GM21360 (cell line): ENCODE measurements around the gene KRT71.
"Not testable (repeated sequence)": the region's sequence is repeated elsewhere in the genome, so short reads cannot be mapped to it uniquely, and the experiment has no call there.

Experiments
- ATAC-seq: cut with Tn5 transposase; IDR thresholded peaks from one replicate; pipeline ENCODE4 v1.9.1; 2021; ENCODE audit warnings: mild to moderate bottlenecking, moderate library complexity; ENCODE audit not compliant: unreplicated experiment

Gene KRT71

GRCh38 chr12:52522346-52523011, 30.5 kb downstream of the KRT71 start:
- ATAC-seq = no peak

DNA sequence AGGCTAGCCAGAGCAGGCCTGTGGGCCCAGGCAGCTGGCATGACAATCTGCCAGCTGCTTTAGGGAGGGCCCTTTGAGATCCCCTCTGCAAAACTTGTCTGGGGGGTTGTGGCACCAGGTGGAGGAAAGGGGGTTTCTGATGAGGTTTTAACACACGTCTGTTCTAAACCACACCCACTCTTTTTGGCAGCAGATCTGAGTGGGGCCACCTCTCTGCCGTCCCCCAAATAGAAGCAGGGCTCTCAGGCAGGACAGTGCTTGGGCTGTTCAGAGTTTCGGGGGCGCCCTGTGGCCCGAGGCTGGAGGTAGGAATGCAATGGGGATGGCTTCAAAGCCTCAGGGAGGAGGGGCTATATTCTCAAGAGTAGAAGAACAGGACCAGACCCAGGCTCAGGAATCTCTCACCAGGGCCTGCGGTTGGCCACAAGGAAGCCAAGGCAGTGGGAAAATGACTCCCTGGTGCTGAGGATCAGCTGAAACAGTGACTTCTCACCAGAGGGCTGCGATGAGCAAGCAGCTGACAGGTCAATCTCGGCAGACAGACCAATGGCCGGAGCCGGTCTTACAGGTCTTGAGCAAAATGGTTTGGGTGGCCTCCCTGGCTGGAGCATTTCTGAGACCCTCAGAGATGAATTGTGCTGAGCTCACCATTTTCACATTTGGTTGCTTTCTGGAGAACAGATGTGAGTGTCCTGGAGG, 31.2 kb downstream of the KRT71 start:
- ATAC-seq = no peak

- ATAC-seq = no peak
Observed at GRCh38 chr12:52521175-52521567, 31.8 kb downstream of the KRT71 start.

DNA sequence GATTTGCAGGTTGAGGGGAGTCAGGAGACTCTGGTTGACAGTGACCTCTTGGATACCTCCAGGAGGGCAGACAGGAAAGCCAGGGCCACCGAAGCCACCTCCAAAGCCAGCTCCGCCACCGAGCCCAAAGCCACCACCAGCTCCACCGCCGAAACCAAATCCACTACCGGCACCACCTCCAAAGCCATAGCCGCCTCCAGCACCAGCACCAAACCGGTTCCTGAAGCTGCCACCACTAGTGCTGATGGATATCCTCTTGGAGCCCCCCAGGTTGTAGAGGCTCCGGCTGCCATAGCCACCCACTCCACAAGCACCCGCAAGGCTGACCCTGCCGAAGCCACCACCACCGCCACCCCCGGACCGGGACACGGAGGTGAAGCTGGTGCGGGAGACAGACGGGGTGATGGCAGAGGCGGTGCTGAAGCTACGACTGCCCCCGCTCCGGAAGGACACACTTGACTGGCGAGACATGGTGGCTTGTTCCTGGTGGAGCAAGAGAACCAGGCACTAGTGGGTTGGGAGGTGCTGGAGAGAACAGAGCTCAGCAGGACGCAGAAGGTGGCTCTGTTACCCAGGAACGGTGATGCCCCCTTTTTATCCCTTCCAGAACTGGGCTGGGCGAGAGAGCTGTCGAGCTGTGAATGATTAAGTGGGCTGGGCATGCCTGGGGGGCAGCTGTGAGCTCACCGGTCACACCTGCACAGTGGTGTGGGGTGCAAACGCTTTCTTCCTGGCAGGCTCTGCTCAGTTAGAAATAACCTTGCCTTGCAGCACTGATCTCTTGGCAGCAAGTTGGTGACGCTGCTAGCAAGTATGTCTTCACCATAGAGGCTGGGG, 32.9 kb downstream of the KRT71 start, which contains the start of gene KRT5:
Gene KRT5, minus strand, starts transcription at position 569 of the 837 bp plus-strand sequence. Its CDS starts 98 bp downstream, at position 471.
- ATAC-seq = no peak

GRCh38 chr12:52519387-52519703, 33.6 kb downstream of the KRT71 start:
- ATAC-seq = no peak

DNA sequence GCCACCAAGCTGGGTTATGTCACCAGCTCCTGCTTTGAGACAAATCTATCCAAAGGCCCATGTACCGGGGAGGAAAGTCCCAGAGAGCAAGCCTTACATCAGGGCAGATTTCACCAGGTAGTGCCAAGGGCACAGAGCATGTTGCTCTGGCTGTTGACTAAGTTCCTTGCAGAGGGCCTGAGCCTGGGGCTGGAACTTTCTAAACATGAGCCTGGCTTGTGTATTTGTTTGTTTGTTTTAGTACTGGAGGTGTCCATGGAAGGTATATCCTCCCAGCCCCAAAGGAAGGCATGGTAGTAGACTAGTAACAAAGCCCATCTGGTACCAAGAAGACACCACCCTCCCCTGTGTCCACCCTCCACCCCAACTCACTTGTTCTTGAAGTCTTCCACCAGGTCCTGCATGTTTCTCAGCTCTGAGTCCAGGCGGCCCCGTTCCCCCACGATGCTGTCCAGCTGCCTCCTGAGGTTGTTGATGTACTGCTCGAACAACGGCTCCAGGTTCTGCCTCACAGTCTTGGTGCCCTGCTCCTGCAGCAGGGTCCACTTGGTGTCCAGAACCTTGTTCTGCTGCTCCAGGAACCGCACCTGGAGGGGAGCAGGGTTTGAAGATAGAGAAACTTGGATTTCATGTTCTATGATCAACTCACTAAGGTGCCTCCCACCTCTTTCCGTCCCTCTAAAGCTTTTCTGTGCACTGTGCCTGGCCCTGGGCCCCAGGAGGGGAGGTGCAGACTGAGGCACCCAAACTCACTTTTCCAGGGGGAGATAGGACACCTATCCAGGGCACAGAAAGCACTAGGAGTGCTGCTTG, 34.2 kb downstream of the KRT71 start:
- no peak for ATAC-seq

DNA sequence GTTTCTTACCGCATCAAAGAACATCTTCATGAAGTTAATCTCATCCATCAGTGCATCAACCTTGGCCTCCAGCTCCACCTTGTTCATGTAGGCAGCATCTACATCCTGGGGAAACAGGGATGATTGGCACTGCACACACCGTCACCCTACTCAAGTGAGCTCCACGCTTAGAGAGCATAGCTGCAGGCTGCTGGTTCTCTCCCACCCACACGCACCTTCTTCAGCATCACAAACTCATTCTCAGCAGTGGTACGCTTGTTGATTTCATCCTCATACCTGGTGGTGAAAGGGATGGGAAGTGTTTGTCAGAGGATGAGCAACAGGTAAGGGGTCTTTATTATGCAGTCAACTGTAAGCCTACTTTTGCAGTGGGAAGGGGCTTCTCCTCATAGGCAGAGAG, 35.1 kb downstream of the KRT71 start:
- no peak for ATAC-seq

DNA sequence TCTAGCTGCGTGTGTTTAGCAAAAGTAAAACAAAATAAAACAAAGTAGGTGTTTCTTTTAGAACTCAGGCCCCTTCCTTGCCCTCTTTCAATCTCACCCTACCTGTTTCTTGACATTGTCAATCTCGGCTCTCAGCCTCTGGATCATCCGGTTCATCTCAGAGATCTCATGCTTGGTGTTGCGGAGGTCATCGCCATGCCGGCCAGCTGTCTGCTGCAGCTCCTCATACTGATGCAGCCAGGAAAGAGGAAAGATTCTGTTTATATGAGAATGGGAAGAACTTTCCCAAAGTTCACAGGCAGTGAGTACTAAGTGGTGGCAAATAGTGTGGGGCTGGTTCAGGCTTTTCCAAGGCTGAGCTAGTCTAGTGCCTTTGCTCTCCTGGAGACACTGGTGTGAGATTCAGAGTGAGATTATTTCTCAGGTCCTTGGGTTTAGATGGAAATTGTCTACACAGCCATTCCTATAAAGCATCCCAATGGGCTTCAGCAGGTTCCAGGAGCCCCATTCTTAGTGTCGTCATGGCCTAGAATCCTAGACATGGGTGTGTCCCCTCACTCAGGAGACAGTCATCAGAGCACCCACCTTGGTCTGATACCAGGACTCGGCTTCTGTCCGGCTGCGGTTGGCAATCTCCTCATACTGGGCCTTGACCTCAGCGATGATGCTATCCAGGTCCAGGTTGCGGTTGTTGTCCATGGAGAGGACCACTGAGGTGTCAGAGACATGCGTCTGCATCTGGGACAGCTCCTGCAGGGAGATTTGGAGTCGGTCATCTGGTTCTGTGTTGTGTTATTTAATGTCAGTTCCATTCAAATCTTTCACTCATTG, 35.7 kb downstream of the KRT71 start:
- no peak for ATAC-seq

GRCh38 chr12:52515927-52516831, 36.8 kb downstream of the KRT71 start:
- ATAC-seq = no peak

GRCh38 chr12:52515319-52515646, 37.7 kb downstream of the KRT71 start:
- no peak for ATAC-seq

DNA sequence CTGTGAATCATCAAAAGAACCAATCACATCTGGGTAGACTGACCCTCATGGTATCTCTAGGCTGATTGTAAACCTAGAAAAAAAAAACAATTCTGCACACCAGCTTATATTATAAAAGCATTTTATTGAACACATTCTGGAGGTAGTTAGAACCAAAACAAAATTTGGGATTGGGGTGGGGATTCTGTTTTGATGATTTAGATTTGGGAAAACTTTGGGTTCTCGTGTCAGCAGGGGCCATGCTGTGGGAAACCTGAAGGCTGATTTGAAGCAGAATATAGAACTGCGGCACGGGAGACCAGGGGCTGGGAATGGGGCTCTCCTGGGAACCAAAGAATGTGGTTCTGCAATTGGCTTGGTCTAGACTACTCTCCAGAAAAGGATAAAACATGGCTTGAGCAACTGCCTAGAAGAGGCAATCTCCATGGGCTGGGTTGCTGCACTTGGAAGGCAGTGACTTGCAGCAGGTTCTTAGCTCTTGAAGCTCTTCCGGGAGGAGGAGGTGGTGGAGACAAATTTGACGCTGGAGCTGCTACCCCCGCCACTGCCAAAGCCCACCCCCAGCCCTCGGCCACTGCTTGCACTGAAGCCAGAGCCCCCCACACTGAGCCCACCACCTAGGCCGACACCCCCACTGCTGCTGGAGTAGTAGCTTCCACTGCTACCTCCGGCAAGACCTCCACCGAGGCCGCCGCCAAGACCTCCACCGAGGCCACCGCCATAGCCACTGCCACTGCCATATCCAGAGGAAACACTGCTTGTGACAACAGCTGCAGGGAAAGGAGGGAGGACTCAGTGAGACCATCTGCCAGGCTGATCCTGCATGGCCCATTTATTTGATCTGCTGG, 38.2 kb downstream of the KRT71 start:
- ATAC-seq = no peak

- no peak for ATAC-seq
Observed at GRCh38 chr12:52513736-52514135, 39.2 kb downstream of the KRT71 start.

DNA sequence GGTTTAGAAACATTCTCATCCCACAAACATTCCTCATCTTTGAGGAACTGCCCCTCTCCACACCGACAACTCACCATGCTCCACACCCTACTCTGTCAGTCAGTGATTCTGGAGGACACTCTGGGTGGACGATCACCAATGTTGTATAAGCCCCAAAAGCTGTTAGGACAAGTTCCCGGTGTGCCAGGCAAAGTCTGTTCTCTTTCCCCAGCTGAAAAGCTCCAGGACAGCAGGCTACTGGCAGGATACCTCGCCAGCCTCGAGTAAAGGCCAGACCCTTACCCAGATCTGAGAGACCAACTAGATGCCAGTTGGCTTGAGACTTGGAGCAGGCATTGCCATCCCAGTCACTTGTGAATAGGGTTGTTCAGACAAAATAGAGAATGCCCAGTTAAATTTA, 44.7 kb downstream of the KRT71 start:
- ATAC-seq = no peak

DNA sequence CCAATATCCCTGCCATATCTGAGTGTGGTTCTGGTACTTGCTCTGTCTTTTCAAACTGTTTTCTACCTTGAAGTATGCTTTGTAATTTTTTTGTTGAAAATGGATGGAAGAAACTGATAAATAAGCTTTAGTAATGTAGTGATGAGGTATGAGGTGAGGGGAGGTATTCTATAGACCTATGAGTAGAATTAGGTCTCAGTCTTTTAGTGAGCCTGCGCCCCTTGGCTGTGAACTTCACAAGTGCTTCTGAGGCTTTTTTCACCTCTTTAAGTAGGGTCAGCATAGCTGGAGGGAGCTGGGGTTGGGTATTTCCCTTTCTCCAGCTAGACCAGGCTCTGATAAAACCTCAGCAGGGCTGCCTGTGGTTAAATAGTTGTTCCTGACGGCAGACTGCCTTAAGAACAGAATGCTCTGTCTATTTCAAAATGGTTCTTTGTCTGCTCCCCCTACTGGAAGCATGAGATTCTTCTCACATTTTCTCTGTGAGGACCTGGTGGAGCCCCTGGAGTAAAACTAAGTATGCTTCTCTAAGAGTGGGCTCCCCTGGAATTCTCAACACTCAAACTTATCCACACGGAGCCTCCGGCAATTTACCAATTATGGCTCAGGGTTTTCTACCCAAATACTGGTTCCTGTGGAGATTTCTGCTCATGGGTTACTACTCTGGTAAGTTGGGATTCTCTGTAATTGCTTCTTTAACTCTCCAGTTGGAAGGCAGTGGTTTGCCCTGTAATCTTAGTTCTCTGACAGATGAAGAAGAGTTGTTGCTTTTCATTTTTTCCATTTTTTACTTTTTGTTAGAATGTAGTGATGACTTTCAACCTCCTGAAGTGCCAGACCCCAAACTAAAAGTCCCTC, 45.9 kb downstream of the KRT71 start:
- ATAC-seq = no peak

DNA sequence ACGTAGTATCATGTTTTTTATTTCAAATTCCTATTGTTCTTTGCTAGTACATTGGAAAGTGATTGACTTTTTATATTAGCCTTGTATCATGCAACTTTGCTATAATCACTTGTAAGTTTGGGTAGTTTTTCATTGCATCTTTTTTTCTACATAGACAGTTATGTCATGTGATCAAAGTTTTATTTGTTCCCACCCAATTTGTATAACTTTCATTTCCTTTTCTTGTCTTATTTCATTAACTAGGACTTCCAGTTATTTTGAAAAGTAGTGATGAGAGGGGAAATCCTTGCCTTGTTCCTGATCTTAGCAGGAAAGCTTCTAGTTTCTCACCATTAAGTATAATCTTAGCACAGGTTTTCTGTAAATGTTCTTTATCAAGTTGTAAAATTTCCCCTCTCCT, 50.1 kb downstream of the KRT71 start:
- no peak for ATAC-seq

- ATAC-seq = no peak
Observed at GRCh38 chr12:52501490-52501889, 51.5 kb downstream of the KRT71 start.

- not testable (repeated sequence) for ATAC-seq
Observed at GRCh38 chr12:52500574-52500973, 52.4 kb downstream of the KRT71 start.
